H9 (cell line): ENCODE results near the gene IL3. TPM values are rescaled to one million over a fixed set of nuclear protein-coding genes. Genes with fewer than 3 reads are reported as not detected.
A peak's percentile ranks its signal among the peaks of the same experiment; 100 is the strongest.

ENCODE experiments used
- DNase-seq: peaks from one replicate; pipeline ENCODE4 v3.0.0-alpha.2; 2017
- H2AFZ ChIP-seq: one replicate; pipeline ENCODE4 v1.6.1; 2013; ENCODE audit warnings: mild to moderate bottlenecking, low read length, control low read depth, moderate library complexity
- H2AK5ac ChIP-seq: 2 replicates; pipeline ENCODE4 v1.6.1; 2013; ENCODE audit warnings: low read length, control low read depth, mixed read lengths; ENCODE audit not compliant: insufficient read length
- H2BK120ac ChIP-seq: one replicate; pipeline ENCODE4 v1.6.1; 2013; ENCODE audit warnings: low read depth, mild to moderate bottlenecking, low read length, control low read depth, inconsistent platforms; ENCODE audit not compliant: poor library complexity, severe bottlenecking
- H2BK12ac ChIP-seq: 2 replicates; pipeline ENCODE4 v1.6.1; 2013; ENCODE audit warnings: low read length, control low read depth, mixed read lengths, low read depth; ENCODE audit not compliant: insufficient read length
- H2BK15ac ChIP-seq: 2 replicates; pipeline ENCODE4 v1.6.1; 2013; ENCODE audit warnings: low read depth, low read length, control low read depth
- H2BK20ac ChIP-seq: one replicate; pipeline ENCODE4 v1.6.1; 2013; ENCODE audit warnings: low read depth, mild to moderate bottlenecking, low read length, control low read depth, inconsistent platforms; ENCODE audit not compliant: poor library complexity, severe bottlenecking
- H2BK5ac ChIP-seq: 2 replicates; pipeline ENCODE4 v1.6.1; 2013; ENCODE audit warnings: low read length, control low read depth, mixed read lengths; ENCODE audit not compliant: insufficient read length
- H3K14ac ChIP-seq: 2 replicates; pipeline ENCODE4 v1.6.1; 2013; ENCODE audit warnings: low read length, control low read depth; ENCODE audit not compliant: insufficient read depth
- H3K18ac ChIP-seq: 2 replicates; pipeline ENCODE4 v1.6.1; 2013; ENCODE audit warnings: low read depth, mild to moderate bottlenecking, mixed read lengths, low read length, control low read depth; ENCODE audit not compliant: insufficient read length
- H3K23ac ChIP-seq: 2 replicates; pipeline ENCODE4 v1.6.1; 2013; ENCODE audit warnings: low read length, control low read depth, mixed read lengths, low read depth; ENCODE audit not compliant: insufficient read length
- H3K23me2 ChIP-seq: 2 replicates; pipeline ENCODE4 v1.6.1; 2013; ENCODE audit warnings: low read depth, mild to moderate bottlenecking, mixed read lengths, low read length, control low read depth; ENCODE audit not compliant: insufficient read length, poor library complexity, severe bottlenecking
- H3K27ac ChIP-seq: 2 replicates; pipeline ENCODE4 v1.5.1; 2013; ENCODE audit warnings: low read length, control low read depth, mixed read lengths, low read depth; ENCODE audit not compliant: insufficient read length
- H3K27me3 ChIP-seq: 2 replicates; pipeline ENCODE4 v1.6.1; 2013; ENCODE audit warnings: low read length, control low read depth, inconsistent platforms; ENCODE audit not compliant: insufficient read depth
- H3K4ac ChIP-seq: 2 replicates; pipeline ENCODE4 v1.6.1; 2013; ENCODE audit warnings: low read depth, mild to moderate bottlenecking, control low read depth, inconsistent platforms, low read length, moderate library complexity
- H3K4me1 ChIP-seq: 2 replicates; pipeline ENCODE4 v1.6.1; 2013; ENCODE audit warnings: low read length, control low read depth, inconsistent platforms; ENCODE audit not compliant: insufficient read depth
- H3K4me2 ChIP-seq: 2 replicates; pipeline ENCODE4 v1.6.1; 2013; ENCODE audit warnings: low read length, control low read depth, mixed read lengths; ENCODE audit not compliant: insufficient read length, insufficient read depth
- H3K56ac ChIP-seq: 2 replicates; pipeline ENCODE4 v1.6.1; 2013; ENCODE audit warnings: low read depth, mild to moderate bottlenecking, mixed read lengths, low read length, control low read depth; ENCODE audit not compliant: insufficient read length
- H3K79me1 ChIP-seq: 2 replicates; pipeline ENCODE4 v1.6.1; 2013; ENCODE audit warnings: low read depth, mild to moderate bottlenecking, moderate library complexity, low read length, control low read depth, inconsistent platforms; ENCODE audit not compliant: insufficient read depth, poor library complexity, severe bottlenecking
- H3K79me2 ChIP-seq: 2 replicates; pipeline ENCODE4 v1.6.1; 2013; ENCODE audit warnings: low read length, control low read depth, inconsistent platforms; ENCODE audit not compliant: insufficient read depth
- H3K9ac ChIP-seq: 2 replicates; pipeline ENCODE4 v1.6.1; 2013; ENCODE audit warnings: low read length, control low read depth, mixed read lengths; ENCODE audit not compliant: insufficient read length; ENCODE audit errors: extremely low read depth
- H3K9me3 ChIP-seq: one replicate; pipeline ENCODE4 v1.6.1; 2013; ENCODE audit warnings: low read depth, low read length, inconsistent platforms; ENCODE audit not compliant: control insufficient read depth
- H3T11ph ChIP-seq: one replicate; pipeline ENCODE4 v1.6.1; 2013; ENCODE audit warnings: mild to moderate bottlenecking, low read length, control low read depth, inconsistent platforms
- H4K20me1 ChIP-seq: one replicate; pipeline ENCODE4 v1.6.1; 2013; ENCODE audit not compliant: control insufficient read depth, insufficient read length, insufficient read depth
- H4K5ac ChIP-seq: 2 replicates; pipeline ENCODE4 v1.6.1; 2013; ENCODE audit warnings: low read depth, mild to moderate bottlenecking, mixed read lengths, low read length, control low read depth; ENCODE audit not compliant: insufficient read length
- H4K8ac ChIP-seq: replicated peaks from 2 replicates; pipeline ENCODE4 v1.6.1; 2013; ENCODE audit warnings: low read length, control low read depth, mixed read lengths, low read depth; ENCODE audit not compliant: insufficient read length
- H4K91ac ChIP-seq: 2 replicates; pipeline ENCODE4 v1.6.1; 2013; ENCODE audit warnings: low read depth, mild to moderate bottlenecking, moderate library complexity, mixed read lengths, low read length, control low read depth; ENCODE audit not compliant: insufficient read length
- H3K27ac Mint-ChIP-seq, 3 experiments: 2 replicates in 2 of 3; 3 replicates in 1 of 3; pipeline ENCODE4 v1.8.0; 2020 to 2021; ENCODE audit warnings: mixed read lengths in 3 of 3, mild to moderate bottlenecking in 1 of 3, moderate library complexity in 1 of 3
- H3K27me3 Mint-ChIP-seq: 2 replicates; pipeline ENCODE4 v1.8.0; 2021; ENCODE audit warnings: low read depth, mild to moderate bottlenecking, moderate library complexity, mixed read lengths
- H3K36me3 Mint-ChIP-seq, 3 experiments: 2 replicates in 2 of 3; 3 replicates in 1 of 3; pipeline ENCODE4 v1.8.0; 2020 to 2021; ENCODE audit warnings: low read depth in 3 of 3, mixed read lengths in 3 of 3; ENCODE audit not compliant: insufficient read depth in 1 of 3
- H3K4me1 Mint-ChIP-seq, 2 experiments: 2 replicates each; pipeline ENCODE4 v1.8.0; 2020; ENCODE audit warnings: mixed read lengths in 2 of 2
- H3K4me3 Mint-ChIP-seq, 2 experiments: 2 replicates in 1 of 2; 3 replicates in 1 of 2; pipeline ENCODE4 v1.8.0; 2020 to 2021; ENCODE audit warnings: mild to moderate bottlenecking in 2 of 2, mixed read lengths in 2 of 2, moderate library complexity in 1 of 2
- H3K9me3 Mint-ChIP-seq, 2 experiments: 2 replicates in 1 of 2; 3 replicates in 1 of 2; pipeline ENCODE4 v1.8.0; 2020; ENCODE audit warnings: mild to moderate bottlenecking in 2 of 2, mixed read lengths in 2 of 2, moderate library complexity in 1 of 2
- WGBS: extraction: QIAGEN DNeasy Blood & Tissue Kit; methylation state at CpG from one replicate; pipeline ENCODE4 v1.1.7; 2013; ENCODE audit warnings: missing lambda C conversion rate, low lambda C conversion rate, mixed read lengths; ENCODE audit not compliant: insufficient read length; ENCODE audit errors: extremely low coverage; 5-methylcytosine and 5-hydroxymethylcytosine counted together
- total RNA-seq: library from RNA; stranded (reverse); gene quantifications from 2 replicates; pipeline ENCODE4 v1.2.1, GENCODE V29; 2021
- TF ChIP-seq, protein P1 (sequence below): fragments of 200-600 bp; sonication (generic); conservative IDR thresholded peaks from 3 replicates; pipeline ENCODE4 v1.8.0; 2021; ENCODE audit warnings: antibody characterized with exemption, mild to moderate bottlenecking

IL3 gene
- total RNA-seq, 1 experiment from 2014 or later = not detected

DNA sequence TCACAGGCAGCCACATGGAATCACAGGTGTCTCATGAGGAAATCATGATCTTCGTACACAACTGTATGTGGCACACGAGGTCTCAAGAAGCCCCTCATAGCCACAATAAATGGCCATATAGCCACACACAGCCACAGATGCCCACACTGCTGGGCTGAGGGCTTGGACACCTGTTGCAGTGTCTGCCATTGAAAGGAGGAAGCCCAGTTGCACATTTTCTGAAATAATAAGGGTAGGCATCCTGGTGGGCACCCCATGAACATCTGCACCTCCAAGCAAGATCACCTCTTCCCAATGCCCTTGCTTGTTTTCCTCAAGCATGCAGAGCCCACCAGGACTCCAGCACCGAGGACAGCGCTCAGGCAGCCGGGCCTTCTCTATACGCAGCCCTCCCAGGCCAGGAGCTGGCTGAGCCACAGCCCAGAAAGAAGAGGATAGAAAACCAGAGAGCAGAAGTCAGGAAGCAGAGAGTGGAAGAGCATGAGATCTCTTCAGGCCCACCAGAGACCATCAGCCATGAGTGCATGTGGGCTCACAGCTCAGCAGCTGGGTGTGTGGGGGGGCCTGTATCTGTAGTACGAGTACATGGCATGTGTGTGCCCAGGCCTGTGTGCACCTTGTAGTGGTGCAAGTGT is 48.0 kb upstream of the IL3 start:
- H3K9me3 ChIP-seq = no peaks in the 10 kb centered on the region
- H3K23me2 ChIP-seq = peaks cover 7% of the 10 kb centered on the region
- no peak overlapping the region for H2BK20ac ChIP-seq
- H3K14ac ChIP-seq = no peak overlapping the region
- no peak overlapping the region for H4K5ac ChIP-seq
- H2AK5ac ChIP-seq = no peak overlapping the region
- no peak overlapping the region for H2BK120ac ChIP-seq
- Mint-ChIP-seq H3K4me1 (peaks cover 12 to 16% of the 10 kb centered on the region in 2 experiments), H3K4me3 (peak overlapping the region; percentile 55 to 77), H3K9me3 (no peaks in the 10 kb centered on the region; a peak in 1 of 5 replicates), H3K36me3 (no peaks in the 10 kb centered on the region; a peak in 1 of 7 replicates), H3K27ac (no peak overlapping the region), H3K27me3 (peaks cover 42% of the 10 kb centered on the region)
- no peak overlapping the region for H2AFZ ChIP-seq
- H2BK5ac ChIP-seq = no peak overlapping the region
- no peak overlapping the region for H2BK15ac ChIP-seq
- no peak overlapping the region for H4K8ac ChIP-seq
- H3K4ac ChIP-seq = no peak overlapping the region
- H3K79me2 ChIP-seq = no peaks in the 10 kb centered on the region
- no peak overlapping the region for H2BK12ac ChIP-seq
- H3K9ac ChIP-seq = no peak overlapping the region
- DNase-seq = peak; percentile 82
- no peak overlapping the region for H3K18ac ChIP-seq
- H3K27ac ChIP-seq = no peak overlapping the region
- H3T11ph ChIP-seq = no peak overlapping the region
- TF ChIP-seq, protein P1, sequence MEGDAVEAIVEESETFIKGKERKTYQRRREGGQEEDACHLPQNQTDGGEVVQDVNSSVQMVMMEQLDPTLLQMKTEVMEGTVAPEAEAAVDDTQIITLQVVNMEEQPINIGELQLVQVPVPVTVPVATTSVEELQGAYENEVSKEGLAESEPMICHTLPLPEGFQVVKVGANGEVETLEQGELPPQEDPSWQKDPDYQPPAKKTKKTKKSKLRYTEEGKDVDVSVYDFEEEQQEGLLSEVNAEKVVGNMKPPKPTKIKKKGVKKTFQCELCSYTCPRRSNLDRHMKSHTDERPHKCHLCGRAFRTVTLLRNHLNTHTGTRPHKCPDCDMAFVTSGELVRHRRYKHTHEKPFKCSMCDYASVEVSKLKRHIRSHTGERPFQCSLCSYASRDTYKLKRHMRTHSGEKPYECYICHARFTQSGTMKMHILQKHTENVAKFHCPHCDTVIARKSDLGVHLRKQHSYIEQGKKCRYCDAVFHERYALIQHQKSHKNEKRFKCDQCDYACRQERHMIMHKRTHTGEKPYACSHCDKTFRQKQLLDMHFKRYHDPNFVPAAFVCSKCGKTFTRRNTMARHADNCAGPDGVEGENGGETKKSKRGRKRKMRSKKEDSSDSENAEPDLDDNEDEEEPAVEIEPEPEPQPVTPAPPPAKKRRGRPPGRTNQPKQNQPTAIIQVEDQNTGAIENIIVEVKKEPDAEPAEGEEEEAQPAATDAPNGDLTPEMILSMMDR = no peak
- no CpG with 5 or more reads among the region's 7 CpGs for WGBS
- H3K4me2 ChIP-seq = peak overlapping the region; percentile 74
- no peaks in the 10 kb centered on the region for H4K20me1 ChIP-seq
- H3K56ac ChIP-seq = no peak overlapping the region
- no peaks in the 10 kb centered on the region for H3K79me1 ChIP-seq
- H4K91ac ChIP-seq = no peak overlapping the region
- H3K4me1 ChIP-seq = peaks cover 4% of the 10 kb centered on the region; the same call in 1 of the 2 replicates
- H3K27me3 ChIP-seq = peaks cover 3% of the 10 kb centered on the region; the same call in 1 of the 2 replicates
- H3K23ac ChIP-seq = no peak overlapping the region
